ENCODE data around the gene OR2Z1. TPM values are rescaled to one million over a fixed set of nuclear protein-coding genes. Genes with fewer than 3 reads are reported as not detected.

The OR2Z1 gene
- total and polyA plus RNA-seq, 2 of the 13 experiments (the other 11 are each of a cell fraction or from before 2014, with no cell fraction given), result not detected

DNA sequence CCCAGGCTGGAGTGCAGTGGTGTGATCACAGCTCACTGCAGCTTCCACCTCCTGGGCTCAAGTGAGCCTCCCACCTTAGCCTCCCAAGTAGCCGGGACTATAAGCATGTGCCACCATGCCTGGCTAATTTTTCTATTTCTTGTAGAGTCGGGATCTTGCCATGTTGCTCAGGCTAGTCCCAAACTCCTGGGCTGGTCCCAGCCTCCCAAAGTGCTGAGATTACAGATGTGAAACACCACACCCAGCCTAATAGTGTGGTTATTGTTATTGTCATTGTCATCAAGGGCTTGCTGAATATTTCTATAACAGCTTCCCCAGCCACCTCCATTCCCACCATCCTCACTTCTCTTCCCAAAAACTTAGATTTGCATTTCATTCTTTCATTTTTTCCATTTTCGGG, 2.8 kb downstream of the OR2Z1 start:
- in situ Hi-C loops (cut with HindIII; ENCODE audit: extremely low pct_ligation_motif_present, low pct_unique_long_range_greater_than_20kb) (no loop called here), intact Hi-C loops (cut with micrococcal nuclease; ENCODE audit: unreplicated experiment) (no loop called here)
- Histone ChIP-seq H3K4me1 (ENCODE audit: insufficient read depth, low read length) (no peaks in the 10 kb centered on the region), H4K20me1 (ENCODE audit: insufficient read depth, low read length) (no peaks in the 10 kb centered on the region), H3K9ac (ENCODE audit: insufficient read depth, low read depth, low read length) (no peak overlapping the region), H3K27me3 (ENCODE audit: control insufficient read depth in 1 of 2, insufficient read depth in 2 of 2, low read length in 2 of 2) (no peaks in the 10 kb centered on the region; a peak in 1 of 5 replicates), H3K4me3 (replicated peaks in 1 of 3; ENCODE audit: insufficient read depth in 1 of 3, low read depth in 2 of 3, low read length in 3 of 3) (no peak overlapping the region), H3K36me3 (replicated peaks in 1 of 2; ENCODE audit: control insufficient read depth in 1 of 2, insufficient read depth in 2 of 2, low read length in 2 of 2) (no peaks in the 10 kb centered on the region), H3K9me3 (ENCODE audit: low read length) (peaks cover 6% of the 10 kb centered on the region; the same call in 1 of the 2 replicates), H3K27ac (ENCODE audit: extremely low read length, insufficient read depth, low read length) (no peak overlapping the region), H3K79me2 (ENCODE audit: insufficient read depth, low read length) (no peaks in the 10 kb centered on the region), H3K4me2 (ENCODE audit: low read depth, low read length) (no peak overlapping the region), H2AFZ (ENCODE audit: low read length) (no peak overlapping the region)
- ChIA-PET CTCF (ENCODE audit: low intra/inter-chr PET ratio, low total read pairs) (no interaction called here), POLR2A (no interaction called here)
- FAIRE-seq (no peak), ATAC-seq (no peak), DNase-seq (ENCODE audit: low spot score) (no peak)
- 4% methylated on average over 3 of the region's 3 CpGs for WGBS (ENCODE audit: low lambda C conversion rate)
- TF ChIP-seq ZBTB7B (CRISPR knock-in tag; IDR thresholded peaks at IDR 0.05) (no peak), STAG1 (CRISPR knock-in tag; IDR thresholded peaks at IDR 0.05) (no peak), HNRNPLL (IDR thresholded peaks at IDR 0.05; ENCODE audit: low read depth, low read length, poor library complexity, severe bottlenecking) (no peak), HMG20A (CRISPR knock-in tag; IDR thresholded peaks at IDR 0.05; ENCODE audit: borderline replicate concordance) (no peak), ZSCAN21 (CRISPR knock-in tag; IDR thresholded peaks at IDR 0.05; ENCODE audit: borderline replicate concordance) (no peak)
- TF ChIP-seq, protein P1, sequence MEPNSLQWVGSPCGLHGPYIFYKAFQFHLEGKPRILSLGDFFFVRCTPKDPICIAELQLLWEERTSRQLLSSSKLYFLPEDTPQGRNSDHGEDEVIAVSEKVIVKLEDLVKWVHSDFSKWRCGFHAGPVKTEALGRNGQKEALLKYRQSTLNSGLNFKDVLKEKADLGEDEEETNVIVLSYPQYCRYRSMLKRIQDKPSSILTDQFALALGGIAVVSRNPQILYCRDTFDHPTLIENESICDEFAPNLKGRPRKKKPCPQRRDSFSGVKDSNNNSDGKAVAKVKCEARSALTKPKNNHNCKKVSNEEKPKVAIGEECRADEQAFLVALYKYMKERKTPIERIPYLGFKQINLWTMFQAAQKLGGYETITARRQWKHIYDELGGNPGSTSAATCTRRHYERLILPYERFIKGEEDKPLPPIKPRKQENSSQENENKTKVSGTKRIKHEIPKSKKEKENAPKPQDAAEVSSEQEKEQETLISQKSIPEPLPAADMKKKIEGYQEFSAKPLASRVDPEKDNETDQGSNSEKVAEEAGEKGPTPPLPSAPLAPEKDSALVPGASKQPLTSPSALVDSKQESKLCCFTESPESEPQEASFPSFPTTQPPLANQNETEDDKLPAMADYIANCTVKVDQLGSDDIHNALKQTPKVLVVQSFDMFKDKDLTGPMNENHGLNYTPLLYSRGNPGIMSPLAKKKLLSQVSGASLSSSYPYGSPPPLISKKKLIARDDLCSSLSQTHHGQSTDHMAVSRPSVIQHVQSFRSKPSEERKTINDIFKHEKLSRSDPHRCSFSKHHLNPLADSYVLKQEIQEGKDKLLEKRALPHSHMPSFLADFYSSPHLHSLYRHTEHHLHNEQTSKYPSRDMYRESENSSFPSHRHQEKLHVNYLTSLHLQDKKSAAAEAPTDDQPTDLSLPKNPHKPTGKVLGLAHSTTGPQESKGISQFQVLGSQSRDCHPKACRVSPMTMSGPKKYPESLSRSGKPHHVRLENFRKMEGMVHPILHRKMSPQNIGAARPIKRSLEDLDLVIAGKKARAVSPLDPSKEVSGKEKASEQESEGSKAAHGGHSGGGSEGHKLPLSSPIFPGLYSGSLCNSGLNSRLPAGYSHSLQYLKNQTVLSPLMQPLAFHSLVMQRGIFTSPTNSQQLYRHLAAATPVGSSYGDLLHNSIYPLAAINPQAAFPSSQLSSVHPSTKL (CRISPR knock-in tag; IDR thresholded peaks at IDR 0.05), result no peak
- TF ChIP-seq, protein P2, sequence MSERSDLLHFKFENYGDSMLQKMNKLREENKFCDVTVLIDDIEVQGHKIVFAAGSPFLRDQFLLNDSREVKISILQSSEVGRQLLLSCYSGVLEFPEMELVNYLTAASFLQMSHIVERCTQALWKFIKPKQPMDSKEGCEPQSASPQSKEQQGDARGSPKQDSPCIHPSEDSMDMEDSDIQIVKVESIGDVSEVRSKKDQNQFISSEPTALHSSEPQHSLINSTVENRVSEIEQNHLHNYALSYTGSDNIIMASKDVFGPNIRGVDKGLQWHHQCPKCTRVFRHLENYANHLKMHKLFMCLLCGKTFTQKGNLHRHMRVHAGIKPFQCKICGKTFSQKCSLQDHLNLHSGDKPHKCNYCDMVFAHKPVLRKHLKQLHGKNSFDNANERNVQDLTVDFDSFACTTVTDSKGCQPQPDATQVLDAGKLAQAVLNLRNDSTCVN (CRISPR knock-in tag; IDR thresholded peaks at IDR 0.05; ENCODE audit: borderline replicate concordance), result no peak
- BruUV-seq (replicated peaks), result no TSS peak
